Measurements from ENCODE around the gene SEC14L3. TPM values are rescaled to one million over a fixed set of nuclear protein-coding genes. Genes with fewer than 3 reads are reported as not detected.

Gene SEC14L3
- polyA plus RNA-seq, 1 of the 3 experiments (the other 2 are of a cell fraction): not detected

DNA sequence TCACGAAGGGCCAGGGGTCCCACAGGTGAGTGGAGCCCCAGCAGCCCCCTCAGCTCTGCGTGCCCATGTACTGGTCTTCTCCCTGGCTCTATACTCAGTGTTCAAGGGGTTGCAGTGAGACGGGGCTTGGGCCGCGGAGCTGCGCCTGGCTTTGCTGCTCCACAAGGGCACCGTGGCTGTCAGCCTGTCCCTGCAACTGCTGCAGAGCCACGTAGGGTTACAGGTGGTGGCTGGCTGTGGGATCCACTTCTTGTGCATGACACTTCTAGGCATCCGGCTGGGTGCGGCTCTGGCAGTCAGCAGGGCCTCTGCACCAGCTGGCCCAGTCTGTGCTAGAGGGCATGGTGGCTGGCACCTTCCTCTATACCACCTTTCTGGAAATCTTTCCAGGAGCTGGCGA lies 32.0 kb downstream of the SEC14L3 start:
- no peaks in the 10 kb centered on the region for H3F3A ChIP-seq (replicated peaks; ENCODE audit: insufficient read depth)
- no peaks in the 10 kb centered on the region for H3K9me2 ChIP-seq
- H3K9me3 ChIP-seq: no peaks in the 10 kb centered on the region
- no peaks in the 10 kb centered on the region for H3K36me3 ChIP-seq (replicated peaks in 1 of 2; ENCODE audit: control insufficient read depth in 1 of 2, insufficient read depth in 2 of 2, low read length in 1 of 2)
- no peaks in the 10 kb centered on the region for H4K20me1 ChIP-seq (ENCODE audit: insufficient read depth)
- no peaks in the 10 kb centered on the region for H3K79me2 ChIP-seq (ENCODE audit: insufficient read depth)
- ChIA-PET POLR2A (no interaction called here), CTCF (interaction anchor here (0.6 kb wide), 1 partner anchor 162 kb away, joined by 3 read pairs; no protein-coding TSS in a partner anchor)
- H3K9ac ChIP-seq: no peak overlapping the region
- H3K4me1 ChIP-seq (ENCODE audit: control insufficient read depth in 1 of 2, insufficient read depth in 2 of 2, low read depth in 1 of 2, low read length in 1 of 2): peaks cover 0 to 5% of the 10 kb centered on the region in 2 experiments; a peak in 2 of 4 replicates
- WGBS (ENCODE audit: low lambda C conversion rate): 85% methylated on average over 7 of the region's 11 CpGs
- no peak overlapping the region for H3K4me3 ChIP-seq (ENCODE audit: low read depth in 2 of 2, low read length in 1 of 2)
- no peak overlapping the region for H2AFZ ChIP-seq (ENCODE audit: low read depth)
- no peaks in the 10 kb centered on the region for H3K27me3 ChIP-seq (ENCODE audit: insufficient read depth)
- TF ChIP-seq RAD21 (IDR thresholded peaks at IDR 0.05; ENCODE audit: low read length): no peak
- TF ChIP-seq RXRA (IDR thresholded peaks at IDR 0.05; ENCODE audit: borderline replicate concordance, low read depth): no peak
- TF ChIP-seq NFIC (IDR thresholded peaks at IDR 0.05; ENCODE audit: borderline replicate concordance): no peak
- no peak for TF ChIP-seq TAF1 (IDR thresholded peaks at IDR 0.05; ENCODE audit: borderline replicate concordance, low read depth, low read length)
- TF ChIP-seq JUND (IDR thresholded peaks at IDR 0.05): no peak
- TF ChIP-seq TCF12 (IDR thresholded peaks at IDR 0.05): no peak
- no peak for TF ChIP-seq EP300 (IDR thresholded peaks at IDR 0.05; ENCODE audit: borderline replicate concordance in 1 of 2, low read depth in 1 of 2, low read length in 1 of 2)
- TF ChIP-seq SMC3 (IDR thresholded peaks at IDR 0.05; ENCODE audit: low read depth, low read length): no peak
- no peak for TF ChIP-seq GABPA (IDR thresholded peaks at IDR 0.05; ENCODE audit: low read depth)
- TF ChIP-seq RCOR1 (IDR thresholded peaks at IDR 0.05; ENCODE audit: low read length): no peak
- TF ChIP-seq, protein P1, sequence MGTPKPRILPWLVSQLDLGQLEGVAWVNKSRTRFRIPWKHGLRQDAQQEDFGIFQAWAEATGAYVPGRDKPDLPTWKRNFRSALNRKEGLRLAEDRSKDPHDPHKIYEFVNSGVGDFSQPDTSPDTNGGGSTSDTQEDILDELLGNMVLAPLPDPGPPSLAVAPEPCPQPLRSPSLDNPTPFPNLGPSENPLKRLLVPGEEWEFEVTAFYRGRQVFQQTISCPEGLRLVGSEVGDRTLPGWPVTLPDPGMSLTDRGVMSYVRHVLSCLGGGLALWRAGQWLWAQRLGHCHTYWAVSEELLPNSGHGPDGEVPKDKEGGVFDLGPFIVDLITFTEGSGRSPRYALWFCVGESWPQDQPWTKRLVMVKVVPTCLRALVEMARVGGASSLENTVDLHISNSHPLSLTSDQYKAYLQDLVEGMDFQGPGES (IDR thresholded peaks at IDR 0.05; ENCODE audit: low read depth, low read length): no peak
- no peak for TF ChIP-seq FOXM1 (IDR thresholded peaks at IDR 0.05; ENCODE audit: low read depth)
- no peak for TF ChIP-seq FOXJ3 (CRISPR knock-in tag; IDR thresholded peaks at IDR 0.05)
- no peak for TF ChIP-seq MEF2A (IDR thresholded peaks at IDR 0.05; ENCODE audit: borderline replicate concordance, low read depth)
- TF ChIP-seq ELF1 (IDR thresholded peaks at IDR 0.05): no peak
- TF ChIP-seq CHD2 (IDR thresholded peaks at IDR 0.05; ENCODE audit: low read length, partially characterized antibody): no peak
- no peak for TF ChIP-seq MAX (IDR thresholded peaks at IDR 0.05; ENCODE audit: low read depth)
- TF ChIP-seq FOSL2 (IDR thresholded peaks at IDR 0.05; ENCODE audit: borderline replicate concordance, low read depth): no peak
- TF ChIP-seq RFX5 (IDR thresholded peaks at IDR 0.05; ENCODE audit: low read length): no peak
- no peak for TF ChIP-seq GATA2 (CRISPR knock-in tag; IDR thresholded peaks at IDR 0.05)
- H3K4me2 ChIP-seq: no peak overlapping the region
- no peak for DNase-seq
- H3K27ac ChIP-seq (ENCODE audit: low read depth in 2 of 2, low read length in 1 of 2): no peak overlapping the region

DNA sequence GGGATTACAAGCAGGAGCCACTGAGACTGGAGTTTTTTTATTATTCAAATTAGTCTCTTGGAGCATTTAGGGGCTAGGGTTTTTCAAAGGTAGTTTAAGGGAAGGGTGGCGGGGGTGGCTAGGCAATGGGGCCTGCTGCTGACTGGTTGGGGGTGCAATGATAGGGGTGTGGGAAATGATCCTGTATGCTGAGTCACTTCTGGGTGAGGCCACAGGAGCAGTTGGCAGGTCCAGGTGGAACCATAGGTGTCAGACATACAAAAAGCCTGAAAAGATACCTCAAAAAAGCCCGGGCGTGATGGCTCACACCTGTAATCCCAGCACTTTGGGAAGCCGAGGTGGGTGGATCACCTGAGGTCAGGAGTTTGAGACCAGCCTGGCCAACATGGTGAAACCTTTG lies 32.6 kb downstream of the SEC14L3 start:
- POLR2A ChIA-PET: no interaction called here
- 94% methylated on average over 4 of the region's 4 CpGs for WGBS (ENCODE audit: low lambda C conversion rate)
- Histone ChIP-seq H3K9me2 (no peaks in the 10 kb centered on the region), H3K4me1 (ENCODE audit: control insufficient read depth in 1 of 2, insufficient read depth in 2 of 2, low read depth in 1 of 2, low read length in 1 of 2) (no peaks in the 10 kb centered on the region; a peak in 2 of 4 replicates), H3K79me2 (ENCODE audit: insufficient read depth) (no peaks in the 10 kb centered on the region), H4K20me1 (ENCODE audit: insufficient read depth) (no peaks in the 10 kb centered on the region), H3K9me3 (no peaks in the 10 kb centered on the region), H3F3A (replicated peaks; ENCODE audit: insufficient read depth) (no peaks in the 10 kb centered on the region), H3K4me3 (ENCODE audit: low read depth in 2 of 2, low read length in 1 of 2) (no peak overlapping the region), H3K4me2 (no peak overlapping the region), H3K27ac (ENCODE audit: low read depth in 2 of 2, low read length in 1 of 2) (no peak overlapping the region), H3K27me3 (ENCODE audit: insufficient read depth) (no peaks in the 10 kb centered on the region), H2AFZ (ENCODE audit: low read depth) (no peak overlapping the region), H3K36me3 (replicated peaks in 1 of 2; ENCODE audit: control insufficient read depth in 1 of 2, insufficient read depth in 2 of 2, low read length in 1 of 2) (no peaks in the 10 kb centered on the region), H3K9ac (no peak overlapping the region)
- CTCF ChIA-PET: interaction anchor here (0.9 to 1.9 kb wide), 3 partner anchors 47 to 151 kb away, joined by 3 to 5 read pairs (median 3); no protein-coding TSS in a partner anchor
- DNase-seq: no peak
- TF ChIP-seq JUND (IDR thresholded peaks at IDR 0.05): no peak
- no peak for TF ChIP-seq FOXJ3 (CRISPR knock-in tag; IDR thresholded peaks at IDR 0.05)
- no peak for TF ChIP-seq MAX (IDR thresholded peaks at IDR 0.05; ENCODE audit: low read depth)

All from SK-N-SH (cell line).